Spleen (tissue), 13 donors: ENCODE results near the gene PHKA1. TPM values are rescaled to one million over a fixed set of nuclear protein-coding genes. Genes with fewer than 3 reads are reported as not detected.
A peak's percentile ranks its signal among the peaks of the same experiment; 100 is the strongest.
"Not testable (repeated sequence)": the region's sequence is repeated elsewhere in the genome, so short reads cannot be mapped to it uniquely, and the experiment has no call there.

Experiments used
- DNase-seq: peaks from one replicate; pipeline ENCODE4 v3.0.0-alpha.2; 2020
- H3K27ac ChIP-seq, 8 donors: fragments of 200-600 bp; sonication (generic) in 7 of 8; 1 replicate in 4 of 8; 2 replicates in 4 of 8; pipeline versions ENCODE4 v1.5.0 to v1.8.0; 2016 to 2021; ENCODE audit warnings: inconsistent platforms in 4 of 8, mild to moderate bottlenecking in 4 of 8, moderate library complexity in 1 of 8
- H3K27me3 ChIP-seq, 7 donors: fragments of 200-600 bp; sonication (generic) in 6 of 7; replicated peaks in 1 of 7; 1 replicate in 4 of 7; 2 replicates in 3 of 7; pipeline versions ENCODE4 v1.5.0 to v1.8.0; 2016 to 2021; ENCODE audit warnings: inconsistent platforms in 3 of 7, mild to moderate bottlenecking in 1 of 7
- H3K36me3 ChIP-seq, 6 donors: fragments of 200-600 bp; sonication (generic) in 5 of 6; 1 replicate in 4 of 6; 2 replicates in 2 of 6; pipeline versions ENCODE4 v1.5.0 to v1.8.0; 2016 to 2021; ENCODE audit warnings: inconsistent platforms in 2 of 6
- H3K4me1 ChIP-seq, 6 donors: fragments of 200-600 bp; sonication (generic) in 5 of 6; 1 replicate in 3 of 6; 2 replicates in 3 of 6; pipeline versions ENCODE4 v1.5.0 to v1.8.0; 2016 to 2021; ENCODE audit warnings: inconsistent platforms in 3 of 6
- H3K4me3 ChIP-seq, 8 donors: fragments of 200-600 bp; sonication (generic) in 7 of 8; 1 replicate in 4 of 8; 2 replicates in 4 of 8; pipeline versions ENCODE4 v1.5.0 to v1.8.0; 2016 to 2021; ENCODE audit warnings: inconsistent platforms in 4 of 8, mild to moderate bottlenecking in 4 of 8, moderate library complexity in 2 of 8
- H3K9me3 ChIP-seq, 8 donors: fragments of 200-600 bp; sonication (generic) in 7 of 8; 1 replicate in 4 of 8; 2 replicates in 4 of 8; pipeline versions ENCODE4 v1.5.0 to v1.8.0; 2016 to 2021; ENCODE audit warnings: inconsistent platforms in 4 of 8
- CTCF ChIP-seq, 11 experiments: fragments of 200-600 bp in 7 of 11; fragments of 450-650 bp in 4 of 11; sonication (generic) in 4 of 11; IDR thresholded peaks in 8 of 11; conservative IDR thresholded peaks in 3 of 11; 1 replicate in 7 of 11; 2 replicates in 4 of 11; pipeline versions ENCODE4 v1.4.0 to v1.8.0; 2016 to 2021; ENCODE audit warnings: antibody characterized with exemption in 11 of 11, inconsistent platforms in 4 of 11, mild to moderate bottlenecking in 1 of 11
- POLR2A ChIP-seq, 3 donors: fragments of 450-650 bp; IDR thresholded peaks; one replicate each; pipeline ENCODE4 v1.5.1; 2017; ENCODE audit warnings: antibody characterized with exemption in 3 of 3, mild to moderate bottlenecking in 1 of 3
- POLR2AphosphoS5 ChIP-seq, 3 donors: sonication (generic); formaldehyde crosslinking; IDR thresholded peaks; one replicate each; pipeline ENCODE4 v1.5.1; 2017; ENCODE audit warnings: antibody characterized with exemption in 3 of 3
- WGBS, 5 donors: extraction: QIAGEN DNeasy Blood & Tissue Kit in 3 of 5; methylation state at CpG; one replicate each; pipeline versions ENCODE4 v1.1.5 to v1.1.7; 2013 to 2018; 5-methylcytosine and 5-hydroxymethylcytosine counted together
- intact Hi-C: fragments of 100-400 bp; cut with DNase I; formaldehyde crosslinking; loops from one replicate; pipeline ENCODE4 v1.15.0; 2023; ENCODE audit warnings: low total_unique reads
- long read RNA-seq, 2 donors: transcript quantifications; one replicate each; lab custom pipeline, GENCODE V29; 2026
- polyA plus RNA-seq, 3 donors: library from polyadenylated mRNA; stranded (reverse); fragments of 200-250 nt; gene quantifications; one replicate each; pipeline ENCODE4 v1.2.1, GENCODE V29; 2013
- total RNA-seq, 7 donors: library from RNA; depleted of rRNA in 3 of 7; stranded (reverse); fragments of >200 nt in 3 of 7; fragmentation: NEBNext Ultra II Directional in 4 of 7; extraction: Animal tissue kit (Norgen Biotek cat#: 25700) in 4 of 7; gene quantifications; one replicate each; pipeline versions ENCODE4 v1.1.0 to v1.2.1, GENCODE V29; 2016 to 2021
- donor health status: healthy with polysubstance abuse.
- donor health status: DM: no; HTN: no; CAD: no; lungs with moderate emphysema.
- donor health status: DM: no; HTN: no; CAD: no.
- donor health status: Bipolar disorder and iron deficiency.
- donor health status: healthy.
- donor health status: DM: no; HTN: no; CAD: no.
- donor health status: DM: yes; HTN: yes; CAD: no.

The PHKA1 gene
- 10 to 100 TPM in 2 of 7 donors, 1 to 10 TPM in 5; 5.2 to 12.7 (median 7.8) TPM for total RNA-seq
- polyA plus RNA-seq = 1 to 10 TPM in 1 of 3 donors, under 1 TPM in 2; 0.67 to 2.0 (median 0.88) TPM
- long read RNA-seq, donor 1, full-length matches to known transcripts = 1 of 1 reads
- long read RNA-seq, donor 1, partial matches to known transcripts = 0 of 1 reads
- long read RNA-seq, donor 1, other reads (novel, unspliced or antisense) = 0 of 1 reads
- long read RNA-seq, donor 2 = 0 reads

DNA sequence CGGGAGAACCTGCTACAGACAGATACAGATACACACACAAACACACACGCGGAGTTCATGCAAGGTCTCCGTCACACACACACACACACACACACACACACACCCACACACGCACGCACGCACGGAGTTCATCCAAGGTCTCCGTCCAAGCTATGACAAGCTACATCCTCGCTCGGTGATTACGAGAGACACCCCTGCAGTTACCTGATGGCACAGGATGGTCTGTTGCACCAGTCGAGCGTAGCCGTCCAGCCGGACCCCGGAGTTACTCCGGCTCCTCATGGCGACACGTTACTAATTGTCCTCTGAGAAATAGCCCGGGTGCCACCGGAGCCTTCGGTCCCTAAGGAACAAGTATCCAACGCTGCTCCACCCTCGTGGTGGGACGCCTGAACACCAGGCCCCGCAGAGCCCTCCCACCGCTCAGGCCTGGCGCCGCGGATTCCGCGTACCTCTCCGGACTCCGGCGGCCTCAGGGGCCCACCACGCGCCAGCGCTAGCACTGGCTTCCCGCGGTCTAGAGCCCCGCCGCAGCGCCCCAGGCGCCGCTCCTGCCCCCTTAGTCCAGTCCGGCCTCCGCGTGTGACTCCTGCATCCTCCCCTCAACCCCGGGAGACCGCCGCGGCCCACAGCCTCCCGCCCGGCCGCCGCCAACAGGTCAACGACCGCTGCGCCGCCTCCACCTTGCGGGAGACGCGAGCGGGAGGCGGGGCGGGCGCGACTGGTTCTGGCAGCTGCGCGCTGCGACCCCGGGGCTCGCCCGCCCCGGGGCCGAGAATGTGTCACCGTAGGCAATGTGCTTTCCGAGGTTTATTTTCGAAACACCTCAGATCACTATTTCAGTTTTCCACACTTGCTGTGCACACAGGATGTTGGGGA lies at the start of gene PHKA1:
PHKA1 (minus strand) TSS at position 708 of the 879 bp plus-strand sequence; CDS start at position 282, 426 bp downstream.
- Histone ChIP-seq H3K27me3 (peaks cover 0 to 16% (median 0%) of the 10 kb centered on the region in 7 donors), H3K27ac (peak within 1 kb of the TSS in 7 of 8 donors; percentile 32 to 75 (median 66)), H3K4me3 (peak within 1 kb of the TSS; percentile 9 to 68 (median 37))
- intact Hi-C loops, H3K36me3 ChIP-seq, H3K4me1 ChIP-seq, H3K9me3 ChIP-seq: not testable (repeated sequence)
- DNase-seq = peak; percentile 76
- TF ChIP-seq POLR2AphosphoS5 (IDR thresholded peaks at IDR 0.05) = peak in 2 of 3 donors; percentile 45 to 46
- 4 to 58% (median 6%) methylated on average over 14 to 80 of the region's 80 CpGs for WGBS, 5 donors

DNA sequence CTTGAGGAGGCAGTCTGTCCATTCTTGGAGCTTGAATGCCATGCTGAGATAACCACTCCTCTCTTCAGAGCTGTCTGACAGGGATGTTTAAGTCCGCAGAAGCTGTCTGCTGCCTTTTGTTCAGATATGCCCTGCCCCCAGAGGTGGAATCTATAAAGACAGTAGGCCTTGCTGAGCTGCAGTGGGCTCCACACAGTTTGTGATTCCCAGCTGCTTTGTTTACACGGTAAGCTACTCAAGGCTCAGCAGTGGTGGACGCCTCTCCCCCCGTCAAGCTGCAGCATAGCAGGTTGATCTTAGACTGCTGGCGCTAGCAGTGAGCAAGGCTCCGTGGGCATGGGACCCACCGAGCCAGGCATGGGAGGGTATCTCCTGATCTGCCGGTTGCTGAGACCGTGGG lies 46.3 kb upstream of the PHKA1 start:
- H3K9me3 ChIP-seq, H3K36me3 ChIP-seq, H3K4me1 ChIP-seq, H3K27ac ChIP-seq, H3K4me3 ChIP-seq, intact Hi-C loops, DNase-seq, H3K27me3 ChIP-seq: not testable (repeated sequence)
- no CpG with 5 or more reads among the region's 9 CpGs for WGBS, 5 donors

DNA sequence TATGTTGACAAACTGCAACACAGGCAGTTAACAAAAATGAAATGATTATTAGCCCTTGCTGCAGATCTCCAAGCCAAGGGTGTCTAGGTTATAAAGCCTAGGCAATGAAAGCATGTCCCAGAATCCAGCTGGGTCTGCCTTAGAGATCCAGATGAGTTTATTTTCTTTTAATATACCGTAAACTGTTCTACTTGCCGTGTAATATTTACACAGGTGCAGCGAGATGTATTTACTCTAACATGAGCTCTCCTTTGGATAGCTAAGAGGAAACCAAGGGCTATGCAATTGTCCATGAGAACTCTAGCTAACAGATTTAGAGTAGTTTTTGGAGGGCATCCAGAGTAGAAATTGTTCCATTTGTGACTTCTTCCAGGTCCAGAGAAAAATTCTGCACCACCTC lies 34.4 kb upstream of the PHKA1 start:
- H3K27ac ChIP-seq, DNase-seq, intact Hi-C loops, H3K9me3 ChIP-seq, H3K4me1 ChIP-seq, H3K4me3 ChIP-seq, H3K36me3 ChIP-seq, H3K27me3 ChIP-seq: not testable (repeated sequence)
- no CpG with 5 or more reads among the region's 3 CpGs for WGBS, 5 donors

DNA sequence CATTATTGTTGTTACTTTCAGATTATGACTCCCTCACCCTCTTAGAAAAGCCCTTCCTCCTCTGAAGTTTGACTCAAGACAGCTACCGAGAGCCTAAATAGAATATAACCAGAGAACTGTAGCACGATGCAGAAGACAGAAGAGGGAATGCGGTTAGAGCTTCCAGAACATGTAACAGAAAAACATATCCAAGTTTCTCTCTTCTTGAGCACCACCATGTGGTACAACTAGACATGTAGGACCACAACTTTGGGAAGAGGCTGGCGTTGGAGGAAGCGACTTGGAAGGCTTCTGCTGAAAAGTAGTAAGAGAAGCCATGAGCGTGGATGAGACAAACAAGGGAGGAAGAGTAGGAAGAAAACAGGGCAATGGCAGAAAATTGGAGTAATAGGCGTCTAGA lies 31.4 kb upstream of the PHKA1 start:
- H3K36me3 ChIP-seq, intact Hi-C loops, H3K9me3 ChIP-seq, H3K27me3 ChIP-seq, H3K27ac ChIP-seq, H3K4me1 ChIP-seq, H3K4me3 ChIP-seq, DNase-seq: not testable (repeated sequence)
- WGBS, 5 donors = no CpG with 5 or more reads among the region's 7 CpGs

DNA sequence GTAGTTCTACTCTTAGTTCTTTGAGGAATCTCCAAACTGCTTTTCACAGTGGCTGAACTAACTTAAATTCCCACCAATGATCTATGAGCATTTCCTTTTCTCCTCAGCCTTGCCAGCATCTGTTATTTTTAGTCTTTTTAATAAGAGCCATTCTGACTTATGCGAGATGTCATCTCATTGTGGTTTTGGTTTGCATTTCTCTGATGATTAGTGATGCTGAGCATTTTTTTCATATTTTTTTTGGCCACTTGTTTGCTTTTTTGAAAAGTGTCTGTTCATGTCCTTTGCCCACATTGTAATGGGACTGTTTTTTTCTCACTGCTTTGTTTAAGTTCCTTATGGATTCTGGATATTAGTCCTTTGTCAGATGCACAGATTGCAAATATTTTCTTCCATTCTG lies 21.5 kb upstream of the PHKA1 start:
- intact Hi-C loops = no loop called here

GRCh38 chrX:72733636-72734035 lies 19.5 kb upstream of the PHKA1 start:
- DNase-seq, H3K4me1 ChIP-seq, intact Hi-C loops, H3K9me3 ChIP-seq, H3K4me3 ChIP-seq, H3K36me3 ChIP-seq, H3K27me3 ChIP-seq, H3K27ac ChIP-seq: not testable (repeated sequence)
- WGBS, 5 donors = 54 to 66% (median 59%) methylated on average over 8 of the region's 8 CpGs

More for the DNA sequence above, 21.5 kb upstream of the PHKA1 start:
- WGBS, 5 donors = 58 to 76% (median 69%) methylated on average over 1 of the region's 1 CpG
- Histone ChIP-seq H3K36me3 (no peaks in the 10 kb centered on the region), H3K27ac (no peak overlapping the region), H3K4me1 (no peaks in the 10 kb centered on the region), H3K9me3 (no peaks in the 10 kb centered on the region), H3K4me3 (no peak overlapping the region), H3K27me3 (peaks cover 0 to 7% (median 0%) of the 10 kb centered on the region in 7 donors)
- TF ChIP-seq POLR2AphosphoS5 (IDR thresholded peaks at IDR 0.05) (no peak), POLR2A (IDR thresholded peaks at IDR 0.05) (no peak), CTCF (IDR thresholded peaks at IDR 0.05 in 8 of 11, conservative IDR thresholded peaks at IDR 0.05 in 3 of 11) (no peak)
- DNase-seq = no peak
